HepG2 (cell line): ENCODE results near the gene IZUMO4. TPM values are rescaled to one million over a fixed set of nuclear protein-coding genes. Genes with fewer than 3 reads are reported as not detected.
A peak's percentile ranks its signal among the peaks of the same experiment; 100 is the strongest.

Experiments used
- KLF13 ChIP-seq: sonication (generic); formaldehyde crosslinking; IDR thresholded peaks from 2 replicates; pipeline ENCODE4 v1.4.0; 2020; ENCODE audit warnings: mild to moderate bottlenecking, missing genetic modification reagents
- PCBP2 ChIP-seq: fragments of 200-400 bp; formaldehyde crosslinking; optimal IDR thresholded peaks from 2 replicates; pipeline ENCODE3; 2018; ENCODE audit warnings: low read length, low read depth; ENCODE audit not compliant: poor library complexity, severe bottlenecking
- RFX5 ChIP-seq: IDR thresholded peaks from 2 replicates; pipeline ENCODE4 v1.6.1; 2011; ENCODE audit warnings: low read depth, low read length, improper control_type of control experiment
- TRIM24 ChIP-seq: sonication (generic); formaldehyde crosslinking; IDR thresholded peaks from 2 replicates; pipeline ENCODE4 v1.8.0; 2022; ENCODE audit warnings: mild to moderate bottlenecking, missing genetic modification reagents
- ZFP90 ChIP-seq: sonication (generic); formaldehyde crosslinking; IDR thresholded peaks from 2 replicates; pipeline ENCODE4 v1.8.0; 2022; ENCODE audit warnings: missing genetic modification reagents, mild to moderate bottlenecking, inconsistent platforms, borderline replicate concordance
- ZMAT3 ChIP-seq: sonication (generic); formaldehyde crosslinking; conservative IDR thresholded peaks from 2 replicates; pipeline ENCODE4 v1.7.0; 2021; ENCODE audit warnings: missing genetic modification reagents
- ZNF574 ChIP-seq: sonication (generic); formaldehyde crosslinking; IDR thresholded peaks from 2 replicates; pipeline ENCODE4 v1.4.0; 2020; ENCODE audit warnings: missing genetic modification reagents
- polyA plus RNA-seq, 8 experiments: library from polyadenylated mRNA; depleted of rRNA in 3 of 8; stranded (reverse) in 7 of 8; unstranded in 1 of 8; fragments of >200 nt; fragmentation: Illumina TruSeq in 4 of 8; extraction: Trizol in 4 of 8; gene quantifications; 2 replicates each; pipeline versions ENCODE4 v1.2.1 to v1.2.3, GENCODE V29; 2011 to 2016; ENCODE audit warnings: low read depth in 4 of 8, missing spikeins in 1 of 8, mixed read lengths in 1 of 8; ENCODE audit not compliant: insufficient read depth in 1 of 8
- total RNA-seq, 5 experiments: library from RNA; depleted of rRNA; stranded (reverse); fragments of >200 nt; fragmentation: Illumina TruSeq; extraction: Trizol; gene quantifications; 2 replicates each; pipeline ENCODE4 v1.2.3, GENCODE V29; 2016; ENCODE audit warnings: low read depth in 1 of 5
- TF ChIP-seq, protein P1 (sequence below), 2 experiments: fragments of 450-650 bp in 1 of 2; sonication (generic) in 1 of 2; formaldehyde crosslinking in 1 of 2; IDR thresholded peaks; 2 replicates each; pipeline versions ENCODE4 v1.6.1 to v1.8.0; 2016 to 2022; ENCODE audit warnings: antibody characterized with exemption in 1 of 2, mild to moderate bottlenecking in 1 of 2, missing genetic modification reagents in 1 of 2
- TF ChIP-seq, protein P2 (sequence below): sonication (generic); formaldehyde crosslinking; IDR thresholded peaks from 2 replicates; pipeline ENCODE4 v1.4.0; 2020; ENCODE audit warnings: missing genetic modification reagents
- TF ChIP-seq, protein P3 (sequence below): IDR thresholded peaks from 2 replicates; pipeline ENCODE4 v1.6.1; 2016; ENCODE audit warnings: missing genetic modification reagents, missing compliant biosample characterization
- TF ChIP-seq, protein P4 (sequence below): sonication (generic); formaldehyde crosslinking; IDR thresholded peaks from 2 replicates; pipeline ENCODE4 v1.4.0; 2020; ENCODE audit warnings: missing genetic modification reagents
- TF ChIP-seq, protein P5 (sequence below): sonication (generic); formaldehyde crosslinking; IDR thresholded peaks from 2 replicates; pipeline ENCODE4 v1.5.0; 2020; ENCODE audit warnings: missing genetic modification reagents, mild to moderate bottlenecking, borderline replicate concordance

IZUMO4 gene
- total and polyA plus RNA-seq, 2 of the 13 experiments (the other 11 are each of a cell fraction or from before 2014, with no cell fraction given) = 0.77 to 3.9 TPM

DNA sequence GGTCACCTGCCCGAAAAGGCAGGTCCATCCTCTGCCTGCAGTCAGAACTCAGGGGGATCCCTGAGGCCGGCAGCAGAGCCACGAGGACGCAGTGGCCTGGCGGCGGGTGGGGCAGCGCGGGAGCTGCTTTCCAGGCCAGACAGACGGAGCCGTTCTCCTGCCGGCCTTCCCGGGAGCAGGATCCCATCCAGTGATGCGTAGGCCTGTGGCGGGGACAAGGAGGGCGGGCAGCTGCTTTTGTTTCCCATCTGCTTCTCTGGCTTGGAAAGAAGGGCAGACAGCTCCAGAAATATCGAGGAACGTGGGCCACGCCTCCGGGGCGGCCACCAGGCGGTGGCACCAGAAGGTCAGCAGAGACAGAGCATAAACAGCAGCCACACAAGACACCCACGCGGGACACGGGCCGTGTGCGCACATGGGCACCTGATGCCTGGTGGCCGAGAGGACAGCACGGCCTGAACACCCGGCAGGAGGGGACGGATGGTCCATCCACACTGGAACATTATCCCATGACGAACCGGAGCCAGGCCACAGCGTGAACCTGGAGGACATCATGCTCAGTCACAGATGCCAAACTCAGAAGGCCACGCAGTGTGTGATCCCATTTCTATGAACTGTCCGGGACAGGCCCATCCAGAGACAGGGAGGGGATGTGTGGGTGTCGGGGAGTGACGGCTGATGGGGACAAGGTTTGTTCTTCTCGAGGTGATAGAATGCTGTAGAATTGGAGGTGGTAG lies 31.8 kb upstream of the IZUMO4 start (continued):
- TF ChIP-seq, protein P1, sequence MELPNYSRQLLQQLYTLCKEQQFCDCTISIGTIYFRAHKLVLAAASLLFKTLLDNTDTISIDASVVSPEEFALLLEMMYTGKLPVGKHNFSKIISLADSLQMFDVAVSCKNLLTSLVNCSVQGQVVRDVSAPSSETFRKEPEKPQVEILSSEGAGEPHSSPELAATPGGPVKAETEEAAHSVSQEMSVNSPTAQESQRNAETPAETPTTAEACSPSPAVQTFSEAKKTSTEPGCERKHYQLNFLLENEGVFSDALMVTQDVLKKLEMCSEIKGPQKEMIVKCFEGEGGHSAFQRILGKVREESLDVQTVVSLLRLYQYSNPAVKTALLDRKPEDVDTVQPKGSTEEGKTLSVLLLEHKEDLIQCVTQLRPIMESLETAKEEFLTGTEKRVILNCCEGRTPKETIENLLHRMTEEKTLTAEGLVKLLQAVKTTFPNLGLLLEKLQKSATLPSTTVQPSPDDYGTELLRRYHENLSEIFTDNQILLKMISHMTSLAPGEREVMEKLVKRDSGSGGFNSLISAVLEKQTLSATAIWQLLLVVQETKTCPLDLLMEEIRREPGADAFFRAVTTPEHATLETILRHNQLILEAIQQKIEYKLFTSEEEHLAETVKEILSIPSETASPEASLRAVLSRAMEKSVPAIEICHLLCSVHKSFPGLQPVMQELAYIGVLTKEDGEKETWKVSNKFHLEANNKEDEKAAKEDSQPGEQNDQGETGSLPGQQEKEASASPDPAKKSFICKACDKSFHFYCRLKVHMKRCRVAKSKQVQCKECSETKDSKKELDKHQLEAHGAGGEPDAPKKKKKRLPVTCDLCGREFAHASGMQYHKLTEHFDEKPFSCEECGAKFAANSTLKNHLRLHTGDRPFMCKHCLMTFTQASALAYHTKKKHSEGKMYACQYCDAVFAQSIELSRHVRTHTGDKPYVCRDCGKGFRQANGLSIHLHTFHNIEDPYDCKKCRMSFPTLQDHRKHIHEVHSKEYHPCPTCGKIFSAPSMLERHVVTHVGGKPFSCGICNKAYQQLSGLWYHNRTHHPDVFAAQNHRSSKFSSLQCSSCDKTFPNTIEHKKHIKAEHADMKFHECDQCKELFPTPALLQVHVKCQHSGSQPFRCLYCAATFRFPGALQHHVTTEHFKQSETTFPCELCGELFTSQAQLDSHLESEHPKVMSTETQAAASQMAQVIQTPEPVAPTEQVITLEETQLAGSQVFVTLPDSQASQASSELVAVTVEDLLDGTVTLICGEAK (IDR thresholded peaks at IDR 0.05) = no peak
- TF ChIP-seq, protein P1 (CRISPR knock-in tag; IDR thresholded peaks at IDR 0.05) = no peak
- TF ChIP-seq KLF13 (CRISPR knock-in tag) = no peak
- TF ChIP-seq TRIM24 (CRISPR knock-in tag) = no peak
- TF ChIP-seq RFX5 = no peak
- TF ChIP-seq, protein P2, sequence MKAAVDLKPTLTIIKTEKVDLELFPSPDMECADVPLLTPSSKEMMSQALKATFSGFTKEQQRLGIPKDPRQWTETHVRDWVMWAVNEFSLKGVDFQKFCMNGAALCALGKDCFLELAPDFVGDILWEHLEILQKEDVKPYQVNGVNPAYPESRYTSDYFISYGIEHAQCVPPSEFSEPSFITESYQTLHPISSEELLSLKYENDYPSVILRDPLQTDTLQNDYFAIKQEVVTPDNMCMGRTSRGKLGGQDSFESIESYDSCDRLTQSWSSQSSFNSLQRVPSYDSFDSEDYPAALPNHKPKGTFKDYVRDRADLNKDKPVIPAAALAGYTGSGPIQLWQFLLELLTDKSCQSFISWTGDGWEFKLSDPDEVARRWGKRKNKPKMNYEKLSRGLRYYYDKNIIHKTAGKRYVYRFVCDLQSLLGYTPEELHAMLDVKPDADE (CRISPR knock-in tag) = no peak
- TF ChIP-seq, protein P3, sequence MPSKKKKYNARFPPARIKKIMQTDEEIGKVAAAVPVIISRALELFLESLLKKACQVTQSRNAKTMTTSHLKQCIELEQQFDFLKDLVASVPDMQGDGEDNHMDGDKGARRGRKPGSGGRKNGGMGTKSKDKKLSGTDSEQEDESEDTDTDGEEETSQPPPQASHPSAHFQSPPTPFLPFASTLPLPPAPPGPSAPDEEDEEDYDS (CRISPR knock-in tag) = peak; percentile 45
- TF ChIP-seq PCBP2 = no peak
- TF ChIP-seq ZNF574 (CRISPR knock-in tag) = peak; percentile 44
- TF ChIP-seq, protein P4, sequence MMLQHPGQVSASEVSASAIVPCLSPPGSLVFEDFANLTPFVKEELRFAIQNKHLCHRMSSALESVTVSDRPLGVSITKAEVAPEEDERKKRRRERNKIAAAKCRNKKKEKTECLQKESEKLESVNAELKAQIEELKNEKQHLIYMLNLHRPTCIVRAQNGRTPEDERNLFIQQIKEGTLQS (CRISPR knock-in tag) = no peak
- peak; percentile 74; the same call in 1 of the 2 replicates for TF ChIP-seq ZMAT3
- TF ChIP-seq, protein P5, sequence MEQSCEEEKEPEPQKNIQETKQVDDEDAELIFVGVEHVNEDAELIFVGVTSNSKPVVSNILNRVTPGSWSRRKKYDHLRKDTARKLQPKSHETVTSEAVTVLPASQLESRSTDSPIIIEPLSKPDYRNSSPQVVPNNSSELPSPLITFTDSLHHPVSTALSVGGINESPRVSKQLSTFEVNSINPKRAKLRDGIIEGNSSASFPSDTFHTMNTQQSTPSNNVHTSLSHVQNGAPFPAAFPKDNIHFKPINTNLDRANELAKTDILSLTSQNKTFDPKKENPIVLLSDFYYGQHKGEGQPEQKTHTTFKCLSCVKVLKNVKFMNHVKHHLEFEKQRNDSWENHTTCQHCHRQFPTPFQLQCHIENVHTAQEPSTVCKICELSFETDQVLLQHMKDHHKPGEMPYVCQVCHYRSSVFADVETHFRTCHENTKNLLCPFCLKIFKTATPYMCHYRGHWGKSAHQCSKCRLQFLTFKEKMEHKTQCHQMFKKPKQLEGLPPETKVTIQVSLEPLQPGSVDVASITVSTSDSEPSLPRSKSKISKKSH (CRISPR knock-in tag) = no peak; the same call in 1 of the 2 replicates
- TF ChIP-seq ZFP90 (CRISPR knock-in tag) = no peak
